Measurements from ENCODE around the gene TFAP2A.

Gene TFAP2A

GRCh38 chr6:10398446-10399218 lies 16.2 kb downstream of the TFAP2A start:
- Histone ChIP-seq H3K4me1 (ENCODE audit: control insufficient read depth, insufficient read depth, low read depth, low read length) (peaks cover 7% of the 10 kb centered on the region), H3K9me3 (ENCODE audit: control insufficient read depth, low read length) (no peaks in the 10 kb centered on the region), H2BK5ac (ENCODE audit: low read depth, low read length, poor library complexity, severe bottlenecking) (no peak overlapping the region), H2AK5ac (ENCODE audit: low read length, severe bottlenecking) (no peak overlapping the region), H3K4me2 (ENCODE audit: low read length, poor library complexity, severe bottlenecking) (no peak overlapping the region), H3K36me3 (ENCODE audit: control insufficient read depth in 1 of 2, insufficient read depth in 2 of 2, low read depth in 1 of 2, low read length in 2 of 2) (no peaks in the 10 kb centered on the region), H4K8ac (ENCODE audit: low read length) (no peak overlapping the region), H3K14ac (ENCODE audit: low read length in 2 of 2) (no peak overlapping the region), H3K18ac (ENCODE audit: low read depth in 1 of 2, low read length in 2 of 2) (no peak overlapping the region), H3K27ac (ENCODE audit: low read length, poor library complexity, severe bottlenecking) (no peak overlapping the region), H3K4me3 (ENCODE audit: insufficient read depth in 1 of 2, low read depth in 1 of 2, low read length in 2 of 2) (no peak overlapping the region), H3K23ac (ENCODE audit: low read length in 2 of 2) (no peak overlapping the region), H3K4ac (ENCODE audit: low read depth in 1 of 2, low read length in 2 of 2) (no peak overlapping the region), H2BK120ac (ENCODE audit: low read depth, low read length) (no peak overlapping the region), H2BK15ac (ENCODE audit: low read depth, poor library complexity, severe bottlenecking) (no peak overlapping the region), H3K27me3 (ENCODE audit: control insufficient read depth in 1 of 2, insufficient read depth in 1 of 2, low read length in 2 of 2) (peaks cover 67 to 91% of the 10 kb centered on the region in 2 experiments), H2AFZ (ENCODE audit: low read depth, low read length) (no peak overlapping the region), H2BK12ac (ENCODE audit: low read length in 2 of 2) (no peak overlapping the region), H3K9ac (ENCODE audit: low read length) (no peak overlapping the region), H4K91ac (ENCODE audit: low read length) (no peak overlapping the region), H3K79me1 (replicated peaks; ENCODE audit: low read length, poor library complexity, severe bottlenecking) (no peaks in the 10 kb centered on the region)
- 29% methylated on average over 19 of the region's 20 CpGs for WGBS
- DNase-seq: no peak

- no peaks in the 10 kb centered on the region for H3K9me3 ChIP-seq (ENCODE audit: control insufficient read depth, low read length)
- 27% methylated on average over 22 of the region's 28 CpGs for WGBS
- DNase-seq: no peak
Observed at GRCh38 chr6:10397756-10398445, 17.0 kb downstream of the TFAP2A start.

DNA sequence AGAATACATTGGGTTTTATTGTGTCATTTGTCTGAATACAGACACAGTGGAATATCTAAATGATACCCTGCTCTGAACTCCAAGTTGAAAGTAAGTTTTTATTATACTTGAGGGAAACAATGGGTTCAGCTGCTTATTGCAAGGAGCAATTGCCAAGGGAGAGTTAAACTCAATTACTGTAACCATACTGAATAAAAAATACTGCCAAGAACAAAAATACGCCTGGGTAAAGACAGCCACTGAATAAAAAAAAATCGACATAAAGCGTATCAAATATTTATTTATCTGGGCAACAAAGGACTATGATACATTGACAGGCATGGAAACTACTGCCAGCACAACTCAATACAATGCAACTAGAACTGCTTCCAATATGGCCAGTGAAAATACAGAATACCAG lies 18.1 kb downstream of the TFAP2A start:
- Histone ChIP-seq H3K14ac (ENCODE audit: low read length in 2 of 2) (no peak overlapping the region), H3K36me3 (ENCODE audit: control insufficient read depth in 1 of 2, insufficient read depth in 2 of 2, low read depth in 1 of 2, low read length in 2 of 2) (no peaks in the 10 kb centered on the region), H3K4me1 (ENCODE audit: control insufficient read depth, insufficient read depth, low read depth, low read length) (peaks cover 7% of the 10 kb centered on the region), H2AFZ (ENCODE audit: low read depth, low read length) (no peak overlapping the region), H3K9ac (ENCODE audit: low read length) (no peak overlapping the region), H2BK12ac (ENCODE audit: low read length in 2 of 2) (no peak overlapping the region), H2BK5ac (ENCODE audit: low read depth, low read length, poor library complexity, severe bottlenecking) (no peak overlapping the region), H2BK120ac (ENCODE audit: low read depth, low read length) (no peak overlapping the region), H3K27ac (ENCODE audit: low read length, poor library complexity, severe bottlenecking) (no peak overlapping the region), H2BK15ac (ENCODE audit: low read depth, poor library complexity, severe bottlenecking) (no peak overlapping the region), H3K4me2 (ENCODE audit: low read length, poor library complexity, severe bottlenecking) (no peak overlapping the region), H3K4ac (ENCODE audit: low read depth in 1 of 2, low read length in 2 of 2) (no peak overlapping the region), H3K9me3 (ENCODE audit: control insufficient read depth, low read length) (no peaks in the 10 kb centered on the region), H4K8ac (ENCODE audit: low read length) (no peak overlapping the region), H3K23ac (ENCODE audit: low read length in 2 of 2) (no peak overlapping the region), H3K27me3 (ENCODE audit: control insufficient read depth in 1 of 2, insufficient read depth in 1 of 2, low read length in 2 of 2) (peaks cover 74 to 91% of the 10 kb centered on the region in 2 experiments), H3K79me1 (replicated peaks; ENCODE audit: low read length, poor library complexity, severe bottlenecking) (no peaks in the 10 kb centered on the region), H3K18ac (ENCODE audit: low read depth in 1 of 2, low read length in 2 of 2) (no peak overlapping the region), H3K4me3 (ENCODE audit: insufficient read depth in 1 of 2, low read depth in 1 of 2, low read length in 2 of 2) (no peak overlapping the region), H2AK5ac (ENCODE audit: low read length, severe bottlenecking) (no peak overlapping the region), H4K91ac (ENCODE audit: low read length) (no peak overlapping the region)
- no peak for DNase-seq
- 85% methylated on average over 3 of the region's 3 CpGs for WGBS

More at GRCh38 chr6:10397756-10398445, 17.0 kb downstream of the TFAP2A start:
- no peak overlapping the region for H2BK12ac ChIP-seq (ENCODE audit: low read length in 2 of 2)
- H3K18ac ChIP-seq (ENCODE audit: low read depth in 1 of 2, low read length in 2 of 2): no peak overlapping the region
- H3K4me1 ChIP-seq (ENCODE audit: control insufficient read depth, insufficient read depth, low read depth, low read length): peaks cover 7% of the 10 kb centered on the region
- no peak overlapping the region for H3K4me2 ChIP-seq (ENCODE audit: low read length, poor library complexity, severe bottlenecking)
- H3K79me1 ChIP-seq (replicated peaks; ENCODE audit: low read length, poor library complexity, severe bottlenecking): no peaks in the 10 kb centered on the region
- H4K8ac ChIP-seq (ENCODE audit: low read length): no peak overlapping the region
- H3K14ac ChIP-seq (ENCODE audit: low read length in 2 of 2): no peak overlapping the region
- H2BK120ac ChIP-seq (ENCODE audit: low read depth, low read length): no peak overlapping the region
- H3K27ac ChIP-seq (ENCODE audit: low read length, poor library complexity, severe bottlenecking): no peak overlapping the region
- H3K36me3 ChIP-seq (ENCODE audit: control insufficient read depth in 1 of 2, insufficient read depth in 2 of 2, low read depth in 1 of 2, low read length in 2 of 2): no peaks in the 10 kb centered on the region
- no peak overlapping the region for H3K4ac ChIP-seq (ENCODE audit: low read depth in 1 of 2, low read length in 2 of 2)
- H3K27me3 ChIP-seq (ENCODE audit: control insufficient read depth in 1 of 2, insufficient read depth in 1 of 2, low read length in 2 of 2): peaks cover 74 to 91% of the 10 kb centered on the region in 2 experiments
- no peak overlapping the region for H3K23ac ChIP-seq (ENCODE audit: low read length in 2 of 2)
- H4K91ac ChIP-seq (ENCODE audit: low read length): no peak overlapping the region
- H2BK15ac ChIP-seq (ENCODE audit: low read depth, poor library complexity, severe bottlenecking): no peak overlapping the region
- no peak overlapping the region for H2AK5ac ChIP-seq (ENCODE audit: low read length, severe bottlenecking)
- no peak overlapping the region for H3K4me3 ChIP-seq (ENCODE audit: insufficient read depth in 1 of 2, low read depth in 1 of 2, low read length in 2 of 2)
- no peak overlapping the region for H3K9ac ChIP-seq (ENCODE audit: low read length)
- no peak overlapping the region for H2BK5ac ChIP-seq (ENCODE audit: low read depth, low read length, poor library complexity, severe bottlenecking)
- H2AFZ ChIP-seq (ENCODE audit: low read depth, low read length): no peak overlapping the region

- Histone ChIP-seq H2BK120ac (ENCODE audit: low read depth, low read length) (no peak overlapping the region), H2BK5ac (ENCODE audit: low read depth, low read length, poor library complexity, severe bottlenecking) (no peak overlapping the region), H3K23ac (ENCODE audit: low read length in 2 of 2) (no peak overlapping the region), H3K27me3 (ENCODE audit: control insufficient read depth in 1 of 2, insufficient read depth in 1 of 2, low read length in 2 of 2) (peaks cover 78 to 91% of the 10 kb centered on the region in 2 experiments), H3K4me1 (ENCODE audit: control insufficient read depth, insufficient read depth, low read depth, low read length) (peaks cover 7% of the 10 kb centered on the region), H4K8ac (ENCODE audit: low read length) (no peak overlapping the region), H2BK12ac (ENCODE audit: low read length in 2 of 2) (no peak overlapping the region), H2BK15ac (ENCODE audit: low read depth, poor library complexity, severe bottlenecking) (no peak overlapping the region), H3K4me2 (ENCODE audit: low read length, poor library complexity, severe bottlenecking) (no peak overlapping the region), H3K79me1 (replicated peaks; ENCODE audit: low read length, poor library complexity, severe bottlenecking) (no peaks in the 10 kb centered on the region), H3K18ac (ENCODE audit: low read depth in 1 of 2, low read length in 2 of 2) (no peak overlapping the region), H2AFZ (ENCODE audit: low read depth, low read length) (no peak overlapping the region), H3K4me3 (ENCODE audit: insufficient read depth in 1 of 2, low read depth in 1 of 2, low read length in 2 of 2) (no peak overlapping the region), H4K91ac (ENCODE audit: low read length) (no peak overlapping the region), H3K4ac (ENCODE audit: low read depth in 1 of 2, low read length in 2 of 2) (no peak overlapping the region), H3K9me3 (ENCODE audit: control insufficient read depth, low read length) (no peaks in the 10 kb centered on the region), H3K27ac (ENCODE audit: low read length, poor library complexity, severe bottlenecking) (no peak overlapping the region), H3K36me3 (ENCODE audit: control insufficient read depth in 1 of 2, insufficient read depth in 2 of 2, low read depth in 1 of 2, low read length in 2 of 2) (no peaks in the 10 kb centered on the region), H3K14ac (ENCODE audit: low read length in 2 of 2) (no peak overlapping the region), H2AK5ac (ENCODE audit: low read length, severe bottlenecking) (no peak overlapping the region), H3K9ac (ENCODE audit: low read length) (no peak overlapping the region)
- 22% methylated on average over 7 of the region's 14 CpGs for WGBS
- DNase-seq: no peak
Observed at GRCh38 chr6:10395704-10396546, 18.9 kb downstream of the TFAP2A start.

All from mesenchymal stem cell (in vitro differentiated cells and primary cell).